NCI-H2107 treated with DMSO at 0.1 percent for 48 hours (cell line): ENCODE results near the gene CD247.
A peak's percentile ranks its signal among the peaks of the same experiment; 100 is the strongest.
"Not testable (repeated sequence)": the region's sequence is repeated elsewhere in the genome, so short reads cannot be mapped to it uniquely, and the experiment has no call there.

Experiments
- DNase-seq: peaks from one replicate; lab custom pipeline; 2025; ENCODE audit not compliant: unreplicated experiment; lab: John Stamatoyannopoulos, UW

The CD247 gene

DNA sequence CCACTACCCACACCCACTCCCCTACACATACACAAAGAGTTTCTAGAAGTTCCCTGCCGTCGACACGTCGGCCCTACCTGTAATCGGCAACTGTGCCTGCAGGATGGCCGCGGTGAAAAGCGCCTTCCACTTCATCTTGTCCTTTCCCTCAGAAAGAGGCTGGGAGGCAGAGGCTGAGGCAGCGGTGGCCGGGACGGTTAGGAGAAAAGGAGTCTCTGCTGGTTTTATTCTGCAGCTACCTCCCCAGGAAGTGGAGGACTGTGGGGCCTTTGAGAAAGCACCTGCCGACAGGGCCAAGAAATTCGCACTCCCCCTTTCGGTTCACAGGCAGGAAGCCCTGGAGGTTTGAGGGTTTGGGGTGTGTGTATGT is at the start of gene CD247:
TSS of gene CD247 (minus strand) at position 199 of the 370 bp plus-strand sequence. CDS start at position 135, 64 bp downstream.
- no peak for DNase-seq

DNA sequence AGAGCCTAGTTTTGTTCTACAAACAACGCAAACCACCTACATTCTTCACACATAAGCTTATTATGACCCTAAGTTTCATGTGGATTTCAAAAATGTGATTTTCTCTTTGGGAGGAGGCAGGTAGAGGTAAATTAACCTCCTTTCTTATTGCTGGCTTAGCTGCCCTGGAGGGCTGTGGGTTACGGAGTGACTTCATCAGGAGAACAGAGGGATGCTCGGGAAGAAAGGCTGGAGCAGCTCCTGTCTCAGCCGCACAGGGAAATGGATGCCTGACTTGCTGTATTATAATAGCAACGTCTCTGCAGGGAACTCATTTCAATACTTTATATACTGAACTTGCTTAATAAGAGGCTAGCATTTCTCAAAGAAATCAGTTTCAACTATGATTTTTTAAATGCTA is 49.3 kb upstream of the CD247 start:
- DNase-seq, result no peak

DNA sequence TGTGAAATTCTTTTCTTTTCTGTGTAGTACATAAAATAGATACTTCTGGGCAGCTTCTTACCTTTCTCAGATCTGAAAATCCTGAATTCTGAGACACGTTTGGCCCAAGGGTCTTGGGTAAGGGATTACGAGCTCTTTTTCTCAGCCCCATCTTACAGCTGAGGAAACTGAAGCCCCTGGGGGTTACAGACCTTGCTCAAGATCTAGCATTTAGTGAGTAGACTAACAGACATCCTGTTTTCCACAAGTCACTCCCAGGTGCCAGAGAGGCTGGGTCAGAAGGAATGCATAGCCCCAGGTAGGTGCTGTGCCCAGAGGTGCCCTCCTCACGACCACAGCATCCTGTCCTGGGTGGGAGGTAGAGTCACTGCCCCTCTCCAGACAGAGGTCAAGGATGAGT is 48.4 kb upstream of the CD247 start:
- no peak for DNase-seq

DNA sequence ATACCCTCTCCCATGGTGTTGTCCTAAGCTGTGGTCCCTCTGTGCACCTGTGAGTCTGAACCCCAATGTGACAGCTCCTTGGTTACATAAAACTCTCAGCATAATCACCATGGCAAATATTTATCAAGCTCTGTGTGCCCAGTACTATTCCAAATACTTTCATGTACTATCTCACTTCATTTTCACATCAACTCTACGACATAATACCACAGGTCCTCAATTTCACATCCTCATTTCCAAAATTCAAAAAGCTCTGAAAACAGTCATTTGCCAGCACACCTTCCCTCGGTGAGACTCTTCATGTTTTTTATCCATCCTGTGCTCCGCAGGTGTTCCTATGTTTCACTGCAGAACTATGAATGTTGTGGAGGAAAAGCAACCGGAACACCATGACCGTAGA is 47.6 kb upstream of the CD247 start:
- no peak for DNase-seq

DNA sequence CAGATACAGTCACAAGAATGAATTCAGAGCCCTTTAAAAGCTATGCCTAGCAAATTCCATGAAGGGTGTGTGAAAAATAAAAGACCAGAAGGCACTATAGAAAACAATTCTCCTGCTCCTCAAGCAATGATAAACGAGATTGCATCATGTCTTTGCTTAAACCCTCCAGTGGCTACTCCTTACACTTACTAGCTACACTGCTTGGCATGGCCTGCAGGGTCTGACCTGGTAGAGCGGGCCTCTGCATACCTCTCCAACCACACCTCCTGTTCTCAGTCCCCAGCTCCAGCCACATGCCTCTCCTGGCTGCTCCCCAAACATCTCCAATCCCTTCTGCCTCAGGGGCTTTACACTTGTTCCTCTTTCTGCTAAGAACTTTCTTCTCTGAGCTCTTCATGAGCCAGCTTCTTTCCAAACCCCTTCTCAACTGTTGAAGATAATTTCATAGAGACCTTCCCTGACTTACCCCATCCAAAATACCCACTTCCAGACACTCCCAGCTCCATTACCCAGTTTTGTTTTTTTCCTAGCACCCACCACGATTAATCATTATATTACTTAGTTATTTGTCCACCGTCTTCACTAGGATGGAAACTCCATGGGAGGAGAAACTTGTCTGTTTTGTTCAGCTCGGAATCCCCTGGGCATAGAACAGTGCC is 46.4 kb upstream of the CD247 start:
- no peak for DNase-seq

DNA sequence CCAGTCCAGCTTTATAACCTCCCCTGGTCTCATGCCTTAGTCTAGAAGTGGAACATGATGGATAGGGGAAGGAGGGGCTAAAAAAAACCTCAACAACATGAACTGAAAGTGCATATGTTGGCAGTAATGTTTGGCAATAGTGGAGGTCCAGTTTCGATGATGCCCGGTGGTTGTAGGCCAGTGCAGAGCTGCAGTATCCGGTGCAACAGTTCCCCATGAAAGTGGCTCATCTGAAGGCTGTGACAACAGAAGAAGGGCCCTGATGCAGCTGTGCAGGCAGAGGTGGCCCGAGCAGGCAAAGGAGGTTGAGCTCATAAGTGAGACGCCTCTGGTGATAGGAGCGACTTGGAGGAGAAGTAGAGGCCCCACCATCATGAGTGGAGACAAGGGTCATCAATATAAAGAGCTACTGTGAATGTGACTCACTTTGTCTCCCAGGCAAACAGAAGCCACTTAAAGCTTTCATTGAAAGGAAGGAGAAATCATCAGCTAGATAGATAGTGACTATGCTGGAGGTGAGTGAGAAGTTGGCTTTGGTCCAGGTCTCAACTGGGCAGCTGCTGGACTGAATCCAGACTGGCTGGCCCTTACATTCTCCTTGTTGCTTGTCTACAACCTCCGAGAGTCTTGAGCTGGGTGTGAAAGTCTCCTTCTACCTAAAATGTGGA is 45.4 kb upstream of the CD247 start:
- no peak for DNase-seq

DNA sequence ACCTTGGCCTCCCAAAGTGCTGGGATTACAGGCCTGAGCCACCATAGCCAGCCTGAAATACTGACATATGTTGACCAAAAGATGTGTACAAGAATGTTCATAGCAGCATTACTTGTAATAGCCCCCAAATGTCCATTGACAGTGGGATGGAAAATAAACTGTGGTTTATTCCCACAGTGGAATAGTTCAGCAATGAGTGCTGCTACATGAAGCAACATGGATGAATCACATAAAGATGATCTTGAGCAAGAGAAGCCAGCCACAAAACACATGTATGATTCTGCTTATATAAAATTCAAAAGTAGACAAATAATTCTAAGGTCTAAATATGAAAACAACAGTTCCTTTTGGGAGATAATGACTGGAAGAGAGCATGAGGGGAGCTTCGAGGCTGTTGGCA is 44.4 kb upstream of the CD247 start:
- DNase-seq, result no peak

DNA sequence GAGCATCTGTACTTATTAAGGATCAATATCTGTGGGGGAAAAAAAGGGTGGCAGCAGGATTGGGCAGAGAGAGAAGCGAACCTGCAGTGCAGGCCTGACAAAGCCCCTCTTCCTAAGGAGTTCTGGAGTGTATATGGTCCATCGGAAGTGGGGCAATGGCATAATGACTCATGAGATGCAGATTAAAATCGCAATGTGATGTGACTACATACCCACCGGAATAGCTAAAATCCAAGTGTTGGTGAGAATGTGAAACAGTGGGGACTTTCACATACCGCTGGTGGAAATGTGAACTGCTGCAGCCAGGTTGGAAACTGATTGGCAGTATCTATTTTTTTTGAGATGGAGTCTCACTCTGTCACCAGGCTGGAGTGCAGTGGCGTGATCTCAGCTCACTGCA is 43.4 kb upstream of the CD247 start:
- no peak for DNase-seq

DNA sequence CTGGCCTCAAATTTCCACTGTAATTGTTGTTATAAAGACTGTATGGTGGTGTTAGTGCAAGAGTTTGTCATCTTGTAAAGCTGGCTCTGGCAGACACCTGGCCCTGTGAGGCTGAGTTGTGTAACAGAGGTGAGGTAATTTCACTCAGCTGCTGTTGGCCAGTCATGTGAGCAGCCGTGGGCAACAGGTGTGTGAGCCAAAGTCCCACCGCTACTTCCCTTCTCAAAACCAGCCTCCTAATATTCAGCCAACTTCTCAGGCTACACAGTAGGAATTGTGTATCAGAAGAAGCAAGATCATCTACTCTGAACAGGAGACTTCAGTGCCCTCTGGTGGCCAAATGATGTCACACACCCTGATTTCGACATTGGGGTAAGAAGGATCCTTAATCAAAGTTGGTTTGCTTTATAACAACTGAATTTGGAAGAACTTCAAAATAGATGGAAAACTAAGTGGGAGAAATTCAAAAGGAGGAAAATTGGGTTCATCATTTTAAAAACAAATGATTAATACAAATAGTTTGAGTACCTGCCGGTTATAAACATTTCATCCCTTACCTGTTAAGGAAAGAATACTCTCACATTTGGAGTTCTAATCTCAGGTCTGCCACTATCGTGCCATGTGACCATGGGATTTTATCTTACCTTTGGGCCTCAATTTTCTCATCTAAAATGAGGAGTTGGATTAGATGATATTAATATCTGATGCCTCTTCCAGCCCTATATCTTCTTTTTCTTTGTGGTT is 37.8 kb upstream of the CD247 start:
- peak; percentile 90 for DNase-seq

DNA sequence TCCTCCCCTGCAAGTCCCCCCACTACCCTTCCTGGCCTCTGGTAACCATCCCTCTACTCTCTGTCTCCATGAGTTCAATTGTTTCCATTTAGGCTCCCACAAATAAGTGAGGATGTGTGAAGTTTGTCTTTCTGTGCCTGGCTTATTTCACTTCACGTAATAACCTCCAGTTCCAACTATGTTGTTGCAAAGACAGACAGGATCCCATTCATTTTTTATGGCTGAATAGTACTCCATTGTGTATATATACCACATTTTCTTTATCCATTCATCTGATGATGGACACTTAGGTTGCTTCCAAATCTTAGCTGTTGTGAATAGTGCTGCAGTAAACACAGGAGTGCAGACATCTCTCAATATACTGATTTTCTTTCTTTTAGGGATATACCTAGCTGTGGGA is 36.7 kb upstream of the CD247 start:
- DNase-seq, result not testable (repeated sequence)

DNA sequence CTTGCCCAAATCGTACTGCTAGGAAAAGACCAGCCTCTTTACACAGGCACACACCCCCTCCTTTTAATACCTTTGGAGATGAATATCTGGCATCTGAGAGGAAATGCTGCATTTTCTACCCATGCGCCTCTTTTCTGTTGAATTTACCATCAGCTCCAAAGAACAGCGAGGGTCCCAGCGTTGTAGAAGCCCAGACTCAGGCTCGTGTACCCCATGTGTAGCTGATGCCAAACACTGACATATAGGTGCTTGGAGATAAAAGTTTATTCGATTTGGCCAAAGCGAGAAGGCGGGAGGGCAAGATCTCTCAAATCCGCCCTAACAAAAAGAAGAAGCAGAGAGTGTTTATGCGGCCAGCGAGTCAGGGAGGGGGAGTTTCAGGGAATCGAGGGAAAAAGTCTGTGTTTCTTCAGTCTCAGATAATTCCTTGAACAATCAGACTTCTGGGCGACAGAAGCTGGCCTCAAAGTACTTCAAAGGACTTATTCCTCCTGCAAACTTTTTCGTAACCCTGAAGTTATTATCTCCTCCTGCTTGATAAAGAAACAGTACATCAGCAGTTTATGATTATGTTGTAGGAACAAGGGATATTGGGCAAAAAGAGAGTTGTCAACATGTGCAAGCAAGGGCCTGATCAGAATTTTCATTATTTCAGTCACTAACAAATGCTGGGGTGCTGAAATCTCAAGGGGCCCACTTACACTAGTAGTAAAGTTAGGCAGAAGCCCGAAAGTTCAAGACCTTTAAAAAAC is 35.9 kb upstream of the CD247 start:
- DNase-seq, result no peak

DNA sequence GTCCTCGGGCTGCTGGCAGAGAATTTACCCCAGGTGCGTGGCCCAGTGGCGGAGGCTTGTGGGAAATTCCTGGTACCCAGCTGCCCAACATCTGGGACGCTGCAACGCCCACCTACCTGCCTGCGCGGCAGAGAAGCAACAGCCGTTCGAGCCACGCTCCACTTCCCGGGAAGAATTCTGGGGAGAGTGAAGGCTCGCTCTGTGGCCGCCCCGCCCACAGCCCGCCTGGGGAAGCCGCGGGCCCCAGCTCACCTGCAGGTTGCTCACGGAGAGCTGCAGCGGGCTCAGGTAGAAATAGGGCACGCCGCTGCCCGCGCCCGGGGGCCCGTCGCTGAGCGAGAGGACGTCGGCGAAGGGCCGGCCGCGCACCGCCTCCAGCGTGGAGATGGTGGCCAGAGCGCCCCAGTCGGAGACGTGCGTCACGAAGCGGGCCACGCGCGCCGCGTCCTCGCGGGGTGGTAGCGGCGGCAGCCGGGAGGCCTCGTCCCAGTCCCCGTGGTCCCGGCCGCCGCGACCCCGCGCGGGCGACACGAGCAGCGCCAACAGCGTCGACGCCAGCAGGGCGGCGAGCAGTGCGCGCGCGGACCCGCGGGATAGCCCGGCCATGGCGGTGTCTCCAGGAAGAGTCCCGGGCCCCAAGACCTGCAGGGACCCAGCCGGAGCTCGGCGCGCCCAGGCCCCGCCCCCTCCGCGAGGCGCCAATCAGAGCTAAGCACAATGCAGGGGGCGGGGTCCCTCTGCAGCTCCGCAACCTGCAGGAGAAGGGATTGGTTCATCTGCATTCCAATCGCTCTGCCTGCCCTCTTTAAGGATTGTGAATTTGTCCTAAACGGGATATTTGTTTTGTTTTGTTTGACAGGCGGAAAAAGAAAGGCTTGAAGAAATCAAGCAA is 35.1 kb upstream of the CD247 start, which contains the start of gene CREG1:
TSS of gene CREG1 (minus strand) at position 627 of the 892 bp plus-strand sequence.
- peak; percentile 85 for DNase-seq

DNA sequence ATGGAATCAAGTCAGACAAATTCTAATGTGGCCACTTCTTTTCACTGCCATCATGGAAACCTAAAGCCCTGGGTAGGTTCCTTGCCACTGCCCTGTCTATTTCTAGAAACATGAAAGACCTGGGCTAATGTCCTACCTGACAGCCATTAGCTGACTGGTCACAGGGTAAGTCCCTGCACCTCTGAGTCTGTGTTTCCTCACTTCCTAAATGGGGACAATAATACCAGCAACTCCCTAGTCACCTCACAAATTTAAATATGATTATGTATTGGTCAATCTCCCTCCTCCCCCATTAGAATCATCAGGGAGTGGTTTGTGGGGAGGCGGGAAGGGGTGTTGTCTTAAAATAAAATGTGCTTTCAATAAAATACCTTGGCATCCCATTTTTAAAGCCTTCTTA is 33.0 kb upstream of the CD247 start:
- no peak for DNase-seq

DNA sequence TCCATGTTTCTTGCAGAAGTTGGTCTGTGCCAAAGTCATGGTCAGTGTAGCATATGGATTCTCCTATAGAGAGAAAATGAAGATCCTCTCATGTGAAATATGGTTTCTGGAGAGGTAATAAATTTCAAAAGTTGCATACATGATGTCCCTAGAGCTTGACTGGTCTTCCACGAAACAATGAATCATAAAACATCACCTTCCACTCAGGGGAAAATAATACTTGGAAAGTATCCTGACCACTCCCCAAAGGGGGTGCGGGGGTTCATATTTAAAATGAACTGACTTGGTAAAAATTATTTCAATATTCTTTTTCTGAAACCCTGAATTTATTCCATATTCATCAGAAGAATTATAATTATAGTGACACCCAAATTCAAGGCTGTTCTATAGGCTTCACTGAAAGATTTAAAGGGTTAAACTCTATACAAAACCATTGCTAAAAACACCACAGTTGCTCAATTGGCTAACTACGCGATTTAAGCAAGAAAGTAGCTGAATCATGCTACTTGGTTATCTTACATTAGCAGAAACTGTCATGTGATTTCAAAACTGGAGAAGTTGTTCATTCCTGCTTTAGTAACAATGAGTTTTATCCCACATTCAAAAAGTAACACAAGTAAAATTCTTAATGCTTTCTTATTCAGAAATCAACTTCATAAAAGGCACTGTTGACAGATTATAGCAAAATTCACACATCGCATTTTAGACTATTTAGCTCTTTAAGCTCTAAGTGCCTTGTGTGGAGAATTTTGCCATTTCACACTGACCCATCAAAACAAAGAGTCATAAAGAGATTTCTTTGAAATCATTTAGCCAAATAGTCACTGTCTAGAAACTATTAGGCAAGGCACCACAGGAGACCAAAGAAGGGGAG is 30.0 kb upstream of the CD247 start:
- no peak for DNase-seq

DNA sequence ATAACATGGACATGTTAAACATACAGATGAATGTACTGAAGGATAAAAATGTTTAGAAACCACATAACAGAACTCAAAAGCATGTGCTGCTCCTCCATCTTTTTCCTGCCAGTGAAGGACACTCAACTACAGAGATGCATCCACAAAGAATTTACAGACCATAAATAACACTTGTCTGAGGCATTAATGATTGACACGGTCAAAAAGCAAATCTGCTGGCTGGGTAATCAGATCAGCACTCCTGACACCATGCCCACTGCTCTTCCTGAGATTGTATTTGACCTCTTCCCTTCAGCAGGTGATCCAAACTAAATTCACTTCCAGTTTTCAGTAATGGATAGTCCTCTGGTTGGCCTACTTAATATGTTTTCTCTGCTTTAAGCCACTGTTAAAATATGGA is 28.6 kb upstream of the CD247 start:
- no peak for DNase-seq

DNA sequence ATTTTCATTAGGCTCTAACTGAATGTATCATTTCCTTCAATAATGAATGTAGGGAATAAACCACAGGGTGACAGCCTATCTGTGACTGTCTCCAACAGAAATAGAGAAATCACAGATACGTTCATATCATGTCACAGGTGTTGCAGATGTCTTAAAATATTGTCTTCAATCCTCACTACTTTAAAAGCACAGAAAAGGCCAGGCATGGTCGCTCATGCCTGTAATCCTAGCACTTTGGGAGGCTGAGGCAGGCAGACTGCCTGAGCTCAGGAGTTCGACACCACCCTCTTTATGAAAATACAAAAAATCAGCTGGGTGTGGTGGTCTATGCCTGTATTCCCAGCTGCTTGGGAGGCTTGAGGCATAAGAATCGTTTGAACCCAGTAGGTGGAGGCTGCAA is 27.0 kb upstream of the CD247 start:
- no peak for DNase-seq

DNA sequence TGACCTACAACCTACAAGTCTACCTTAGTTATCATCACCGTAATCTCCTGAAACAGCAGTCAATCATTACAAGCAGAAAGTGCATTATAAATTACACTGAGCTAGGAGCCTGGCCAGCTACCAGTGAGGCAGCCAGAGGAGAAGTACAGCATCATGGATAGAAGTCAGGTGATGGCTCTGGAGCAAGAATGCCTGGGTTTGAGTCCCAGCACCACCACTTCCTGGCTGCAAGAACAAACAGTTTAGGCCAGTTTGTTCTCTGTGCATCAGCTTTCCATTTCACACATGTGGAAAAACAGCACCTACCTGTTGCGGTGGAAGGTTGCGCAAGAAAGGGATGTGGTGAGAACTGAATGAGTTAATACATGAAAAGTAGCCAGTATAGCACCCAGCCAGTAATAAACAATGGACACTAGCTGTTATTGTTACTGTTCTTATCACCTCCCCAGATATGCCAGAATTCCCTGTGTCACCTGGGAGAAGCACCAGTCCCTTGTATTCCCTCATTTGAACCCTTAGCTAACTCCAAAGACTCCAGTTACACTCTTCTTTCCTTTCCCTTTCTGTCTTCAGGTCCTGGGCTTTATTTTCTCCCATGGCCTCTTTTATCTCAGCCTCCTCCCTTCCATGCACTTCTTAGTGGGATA is 26.2 kb upstream of the CD247 start:
- DNase-seq, result no peak

DNA sequence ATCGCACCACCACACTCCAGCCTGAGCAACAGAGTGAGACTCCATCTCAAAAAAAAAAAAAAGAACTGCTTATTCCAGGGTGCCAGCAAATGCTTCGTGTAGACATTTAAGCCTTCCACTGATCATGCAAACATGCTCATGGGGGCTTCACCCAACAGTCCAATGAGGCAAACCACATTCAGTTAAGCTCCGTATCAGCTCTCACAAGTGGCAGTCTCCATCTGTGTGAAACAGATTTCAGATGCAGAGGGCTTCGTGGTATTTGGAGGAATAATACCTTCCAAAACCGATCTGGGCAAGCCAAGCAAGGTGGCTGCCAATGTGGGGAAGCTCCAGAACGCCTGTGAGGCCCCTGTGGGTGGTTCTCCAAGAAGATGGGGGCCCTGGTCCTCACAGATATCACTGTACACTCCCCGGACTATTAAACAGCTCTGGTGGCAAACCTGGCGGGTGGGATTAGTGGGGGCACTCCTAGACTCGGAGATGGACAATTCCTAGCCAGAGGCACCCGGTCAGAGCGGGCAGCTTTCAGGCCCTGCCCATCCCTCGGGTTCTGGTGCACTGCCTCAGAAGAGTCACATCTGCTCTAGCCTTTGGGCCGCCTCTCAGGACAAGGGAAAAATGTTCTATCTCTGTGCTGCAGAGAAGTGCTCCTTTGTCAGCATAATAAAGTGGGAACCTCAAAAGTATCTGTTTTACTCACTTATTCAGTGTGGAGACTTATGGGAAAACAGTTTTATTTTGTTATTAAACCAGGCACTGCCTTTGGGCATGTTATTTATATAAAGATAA is 25.1 kb upstream of the CD247 start:
- no peak for DNase-seq
